Measurements from ENCODE around the gene OGDHL.

DNA sequence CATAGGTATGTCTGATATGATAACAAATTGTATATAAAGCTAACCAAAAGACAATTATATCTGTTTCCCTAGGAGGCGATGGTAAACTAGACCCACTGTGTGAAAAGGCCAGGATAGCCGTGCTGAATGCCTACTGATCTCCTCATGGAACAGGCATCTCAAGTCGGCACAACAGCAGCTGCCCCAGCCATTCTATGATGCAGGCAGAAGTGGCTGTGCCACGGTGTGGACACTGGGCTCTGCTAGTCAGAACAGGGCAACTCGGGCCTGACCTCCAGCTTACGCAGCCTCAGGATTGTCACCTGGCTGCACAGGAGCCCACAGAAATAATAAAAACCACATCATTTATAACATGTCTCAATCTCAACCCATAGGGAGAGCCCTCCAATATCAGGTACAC, 67.7 kb downstream of the OGDHL start:
- TF ChIP-seq POLR2A (IDR thresholded peaks at IDR 0.05; ENCODE audit: low read depth, low read length) (no peak), TAF1 (IDR thresholded peaks at IDR 0.05; ENCODE audit: borderline replicate concordance, low read depth, low read length) (no peak)
